K562 (cell line): ENCODE data around the gene ABCG5. TPM values are rescaled to one million over a fixed set of nuclear protein-coding genes. Genes with fewer than 3 reads are reported as not detected.

ENCODE experiments used
- BHLHE40 ChIP-seq: IDR thresholded peaks from 2 replicates; pipeline ENCODE4 v1.6.1; 2011; ENCODE audit warnings: low read length, improper control_type of control experiment
- MECOM ChIP-seq: fragments of 250-450 bp; sonication (Bioruptor Pico); IDR thresholded peaks from 2 replicates; pipeline ENCODE4 v1.8.0; 2022; ENCODE audit warnings: inconsistent platforms
- MEF2D ChIP-seq: conservative IDR thresholded peaks from 2 replicates; pipeline ENCODE4 v1.6.1; 2016; ENCODE audit warnings: low read depth, missing genetic modification characterization, missing compliant biosample characterization
- MGA ChIP-seq: fragments of 450-650 bp; IDR thresholded peaks from 2 replicates; pipeline ENCODE4 v1.6.1; 2016; ENCODE audit warnings: mild to moderate bottlenecking, moderate library complexity
- MLLT1 ChIP-seq, 2 experiments: fragments of 450-650 bp; IDR thresholded peaks; 2 replicates each; pipeline ENCODE4 v1.6.1; 2016
- POLR2B ChIP-seq: fragments of 450-650 bp; IDR thresholded peaks from 2 replicates; pipeline ENCODE4 v1.6.1; 2018; ENCODE audit warnings: low read depth; ENCODE audit not compliant: partially characterized antibody
- RAD51 ChIP-seq: fragments of 450-650 bp; IDR thresholded peaks from 2 replicates; pipeline ENCODE4 v1.7.1; 2016; ENCODE audit warnings: low read depth, mild to moderate bottlenecking, borderline replicate concordance
- SNRNP70 ChIP-seq: fragments of 200-400 bp; formaldehyde crosslinking; optimal IDR thresholded peaks from 2 replicates; pipeline ENCODE3; 2017; ENCODE audit warnings: low read depth, low read length
- STAT5B ChIP-seq: fragments of 250-450 bp; sonication (Bioruptor Pico); IDR thresholded peaks from 2 replicates; pipeline ENCODE4 v1.8.0; 2021; ENCODE audit warnings: mild to moderate bottlenecking, inconsistent platforms
- TOE1 ChIP-seq, 2 experiments: fragments of 450-650 bp in 1 of 2; sonication (generic) in 1 of 2; formaldehyde crosslinking in 1 of 2; IDR thresholded peaks; 2 replicates each; pipeline versions ENCODE4 v1.7.1 to v1.8.0; 2016 to 2022; ENCODE audit warnings: borderline replicate concordance in 2 of 2, mild to moderate bottlenecking in 2 of 2, antibody characterized with exemption in 1 of 2, inconsistent platforms in 1 of 2, low read depth in 1 of 2, missing genetic modification reagents in 1 of 2, moderate library complexity in 1 of 2
- USF1 ChIP-seq: sonication (generic); formaldehyde crosslinking; IDR thresholded peaks from 2 replicates; pipeline ENCODE4 v1.9.0; 2022; ENCODE audit warnings: mild to moderate bottlenecking, missing genetic modification reagents
- ZNF512 ChIP-seq: IDR thresholded peaks from 2 replicates; pipeline ENCODE4 v1.6.1; 2016; ENCODE audit warnings: missing genetic modification characterization, missing compliant biosample characterization
- ZSCAN32 ChIP-seq: fragments of 450-650 bp; formaldehyde crosslinking; IDR thresholded peaks from 2 replicates; pipeline ENCODE4 v1.4.0; 2020; ENCODE audit warnings: mild to moderate bottlenecking, moderate library complexity
- polyA plus RNA-seq, 8 experiments: library from polyadenylated mRNA; depleted of rRNA in 4 of 8; stranded (reverse) in 5 of 8; unstranded in 3 of 8; fragments of >200 nt; fragmentation: Nextera tagmentation in 2 of 8; fragmentation: Illumina TruSeq in 1 of 8; extraction: Ambion mirVana in 2 of 8; extraction: Trizol in 1 of 8; gene quantifications; 2 replicates each; pipeline versions ENCODE4 v1.2.1 to v1.2.3, GENCODE V29; 2011 to 2014; ENCODE audit warnings: inconsistent platforms in 1 of 8, missing spikeins in 1 of 8
- total RNA-seq, 7 experiments: library from RNA; depleted of rRNA in 6 of 7; stranded (reverse); fragments of >200 nt in 6 of 7; fragmentation: Illumina TruSeq in 2 of 7; extraction: Trizol in 2 of 7; gene quantifications; 2 replicates each; pipeline versions ENCODE4 v1.2.1 to v1.2.3, GENCODE V29; 2011 to 2021; ENCODE audit warnings: low replicate concordance in 1 of 7

ABCG5 gene
- total and polyA plus RNA-seq, 9 of the 15 experiments (the other 6 are each of a cell fraction or from before 2014, with no cell fraction given) = 0.01 TPM; not detected in 7

GRCh38 chr2:43818761-43819160 is 19.9 kb downstream of the ABCG5 start (continued):
- TF ChIP-seq MGA (peak; percentile 57), ZSCAN32 (no peak), TOE1 (IDR thresholded peaks at IDR 0.05; ENCODE audit: borderline replicate concordance) (peak; percentile 69; the same call in 1 of the 2 replicates), TOE1 (CRISPR knock-in tag; IDR thresholded peaks at IDR 0.05; ENCODE audit: borderline replicate concordance, low read depth) (no peak), STAT5B (no peak), MEF2D (tag) (no peak), POLR2B (no peak), ZNF512 (tag) (no peak), RAD51 (peak; percentile 70), USF1 (CRISPR knock-in tag) (peak; percentile 65), SNRNP70 (no peak), MECOM (CRISPR knock-in tag) (no peak), MLLT1 (IDR thresholded peaks at IDR 0.05) (no peak), BHLHE40 (peak; percentile 95)
